Adipose tissue (tissue), 3 donors: ENCODE data around the gene KARS1. TPM values are rescaled to one million over a fixed set of nuclear protein-coding genes. Genes with fewer than 3 reads are reported as not detected.

ENCODE experiments used
- H3K27ac ChIP-seq: one replicate; pipeline ENCODE4 v1.5.1; 2013; ENCODE audit warnings: low read depth, low read length
- WGBS, 3 donors: extraction: QIAGEN DNeasy Blood & Tissue Kit; methylation state at CpG; one replicate each; pipeline ENCODE4 v1.1.7; 2013; 5-methylcytosine and 5-hydroxymethylcytosine counted together
- polyA plus RNA-seq, 3 donors: library from polyadenylated mRNA; stranded (reverse); fragments of 200-250 nt; gene quantifications; one replicate each; pipeline ENCODE4 v1.2.3, GENCODE V29; 2013
- donor health status: healthy with polysubstance abuse.
- donor health status: Bipolar disorder and iron deficiency.
- donor health status: healthy.

KARS1 gene
- polyA plus RNA-seq, result 100 to 1,000 TPM in 1 of 3 donors, 10 to 100 TPM in 2; 85.6 to 101 (median 85.8) TPM

DNA sequence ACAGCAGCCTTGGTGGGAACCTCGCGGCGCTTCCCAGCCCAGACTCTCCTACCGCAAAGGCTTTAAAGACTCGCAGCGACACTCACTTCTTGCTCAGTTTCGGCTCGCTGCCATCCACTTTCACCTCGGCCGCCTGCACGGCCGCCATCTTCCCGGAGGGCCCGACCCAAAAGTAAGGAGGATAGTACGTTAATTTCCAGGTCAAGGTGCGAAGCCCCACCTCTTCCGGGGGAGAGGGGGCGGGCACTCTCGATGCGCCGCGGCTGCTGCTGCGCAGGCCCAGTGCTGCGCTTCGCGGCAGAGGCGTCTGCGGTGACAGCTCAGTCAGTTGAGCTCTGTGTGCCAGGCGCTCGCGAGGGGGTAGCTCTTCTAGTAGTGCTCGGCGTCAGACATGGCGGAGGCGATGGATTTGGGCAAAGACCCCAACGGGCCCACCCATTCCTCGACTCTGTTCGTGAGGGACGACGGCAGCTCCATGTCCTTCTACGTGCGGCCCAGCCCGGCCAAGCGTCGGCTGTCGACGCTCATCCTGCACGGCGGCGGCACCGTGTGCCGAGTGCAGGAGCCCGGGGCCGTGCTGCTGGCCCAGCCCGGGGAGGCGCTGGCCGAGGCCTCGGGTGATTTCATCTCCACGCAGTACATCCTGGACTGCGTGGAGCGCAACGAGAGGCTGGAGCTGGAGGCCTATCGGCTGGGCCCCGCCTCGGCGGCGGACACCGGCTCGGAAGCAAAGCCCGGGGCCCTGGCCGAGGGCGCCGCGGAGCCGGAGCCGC lies at the start of gene KARS1, which contains the start of gene TERF2IP:
TSS of gene KARS1 (minus strand) at position 174 of the 773 bp plus-strand sequence. CDS start at position 148, 26 bp downstream.
TSS of gene TERF2IP (plus strand) at position 282 of the 773 bp plus-strand sequence. CDS start at position 392, 110 bp downstream.
- 0% methylated on average over 76 of the region's 76 CpGs for WGBS, 3 donors
- H3K27ac ChIP-seq, result peak within 1 kb of the TSS; percentile 96

DNA sequence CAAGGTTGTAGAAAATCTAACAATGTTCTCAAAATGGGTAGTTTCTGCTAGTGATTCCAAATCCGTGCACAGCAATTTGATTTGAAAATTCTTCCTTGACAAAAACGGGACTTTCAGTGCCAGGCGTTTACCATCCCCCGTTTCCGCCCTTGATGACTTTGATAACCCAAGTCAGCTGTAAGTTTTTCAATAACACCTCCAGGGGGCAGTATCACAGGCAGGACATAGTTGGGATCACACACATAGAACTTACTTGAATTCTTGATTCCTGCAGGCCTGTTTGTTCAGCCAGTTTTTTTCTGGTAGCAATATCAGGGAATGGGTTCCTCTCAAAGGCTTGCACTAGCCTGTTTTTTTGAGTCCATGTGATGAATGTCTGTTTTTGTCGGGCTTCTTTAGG lies 48.2 kb upstream of the KARS1 start:
- no peak overlapping the region for H3K27ac ChIP-seq
- 79 to 86% (median 81%) methylated on average over 6 of the region's 6 CpGs for whole genome bisulfite sequencing, 3 donors

DNA sequence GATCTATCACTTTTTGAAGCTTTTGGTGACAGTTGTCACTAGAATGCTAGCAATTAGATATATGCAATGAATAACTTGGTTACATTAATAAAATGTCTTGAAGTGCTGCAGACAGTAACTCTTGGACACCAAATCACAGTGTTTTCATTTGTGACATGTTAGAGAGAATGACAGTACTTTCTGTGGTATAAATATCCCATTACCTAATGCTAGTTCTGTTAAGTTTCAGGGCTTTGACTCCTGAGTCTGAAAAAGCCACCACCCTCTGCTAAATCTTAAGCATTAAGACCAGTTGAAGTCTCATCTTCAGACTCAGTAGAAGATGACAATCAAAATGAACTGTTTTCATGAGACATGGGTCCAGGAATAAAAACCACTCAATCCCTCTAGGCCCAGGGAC lies 39.9 kb upstream of the KARS1 start:
- H3K27ac ChIP-seq, result no peak overlapping the region

DNA sequence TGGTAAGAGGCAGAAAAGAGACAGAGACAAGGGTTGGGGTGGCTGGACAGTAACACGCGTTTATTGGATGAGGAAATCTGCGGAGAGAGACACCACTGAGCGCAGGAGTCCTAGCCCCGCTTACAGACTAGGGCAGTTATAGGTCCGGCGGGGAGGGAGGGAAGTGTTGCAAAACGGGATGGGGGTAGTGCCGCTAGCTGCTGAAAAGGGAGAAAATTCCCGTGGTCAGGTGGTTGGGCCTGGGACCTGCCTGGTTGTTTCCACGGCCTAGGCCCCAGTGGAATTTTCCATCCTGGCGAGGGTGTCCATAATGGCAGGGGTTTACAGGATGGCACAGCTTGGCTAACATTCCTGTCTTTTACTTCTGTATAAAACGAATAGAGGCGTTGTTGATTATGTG lies 34.8 kb upstream of the KARS1 start:
- H3K27ac ChIP-seq, result no peak overlapping the region
- 85 to 89% (median 88%) methylated on average over 14 of the region's 14 CpGs for WGBS, 3 donors

DNA sequence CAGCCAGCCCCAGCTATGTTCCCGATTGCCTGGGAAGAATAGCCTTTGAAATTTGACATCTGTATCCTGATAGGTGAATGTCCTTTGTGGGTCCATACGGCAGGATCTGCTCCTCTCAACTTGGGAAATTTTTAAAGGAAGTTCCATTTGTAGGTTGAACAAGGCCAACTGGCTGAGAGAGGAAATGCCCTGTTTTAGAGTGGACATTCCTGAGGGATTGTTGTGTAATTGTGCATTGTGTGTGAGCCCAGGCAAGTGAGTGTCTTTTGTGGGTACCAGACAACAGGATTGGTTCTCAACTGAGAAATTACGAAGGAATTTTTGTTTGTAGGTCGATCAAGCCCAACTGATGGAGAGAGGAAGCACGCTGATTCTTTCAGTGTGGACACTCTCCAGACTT lies 31.9 kb upstream of the KARS1 start:
- no peak overlapping the region for H3K27ac ChIP-seq
- WGBS, 3 donors, result 76 to 89% (median 77%) methylated on average over 5 of the region's 5 CpGs

DNA sequence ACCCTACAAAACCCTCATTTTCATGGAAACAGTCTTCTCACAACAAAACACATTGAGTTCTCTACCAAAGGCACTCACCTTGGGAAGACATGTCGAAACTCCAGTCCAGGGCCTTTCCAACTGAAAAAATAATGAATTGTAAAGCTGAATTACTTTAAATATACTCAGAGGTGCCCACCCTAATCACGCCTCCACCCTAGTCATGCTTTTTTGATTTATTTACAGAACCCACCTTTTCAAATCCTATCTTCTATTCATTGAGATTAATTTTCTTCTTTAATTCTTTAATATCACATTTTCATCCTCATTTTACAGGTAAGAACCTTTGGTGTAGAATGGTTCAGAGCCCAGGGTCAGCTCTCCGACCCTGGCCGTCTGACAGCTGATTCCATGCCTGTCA lies 29.4 kb upstream of the KARS1 start, which contains the start of gene CPHXL2:
TSS of gene CPHXL2 (minus strand) at position 101 of the 400 bp plus-strand sequence. CDS start at position 91, 10 bp downstream.
- H3K27ac ChIP-seq, result no peak within 1 kb of the TSS
- 94 to 97% (median 95%) methylated on average over 4 of the region's 4 CpGs for WGBS, 3 donors

DNA sequence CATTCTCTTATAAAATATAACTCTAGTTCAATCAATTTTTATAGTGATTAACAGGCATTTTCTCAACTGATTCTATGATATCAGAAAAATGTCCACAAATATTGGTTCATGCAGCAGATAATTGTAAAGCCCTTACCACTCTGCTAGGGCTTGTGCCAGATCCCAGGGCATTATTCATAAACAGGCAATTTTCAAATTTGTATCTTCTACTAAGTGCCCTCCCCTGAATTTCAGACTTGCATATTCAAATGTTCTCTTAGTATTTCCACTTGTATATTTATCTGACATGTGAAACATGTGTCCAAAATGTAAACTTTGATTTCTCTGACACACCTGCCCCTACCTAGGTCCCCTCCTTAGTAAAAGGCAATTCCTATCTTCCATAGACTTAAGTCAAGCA lies 20.0 kb upstream of the KARS1 start:
- no peak overlapping the region for H3K27ac ChIP-seq

DNA sequence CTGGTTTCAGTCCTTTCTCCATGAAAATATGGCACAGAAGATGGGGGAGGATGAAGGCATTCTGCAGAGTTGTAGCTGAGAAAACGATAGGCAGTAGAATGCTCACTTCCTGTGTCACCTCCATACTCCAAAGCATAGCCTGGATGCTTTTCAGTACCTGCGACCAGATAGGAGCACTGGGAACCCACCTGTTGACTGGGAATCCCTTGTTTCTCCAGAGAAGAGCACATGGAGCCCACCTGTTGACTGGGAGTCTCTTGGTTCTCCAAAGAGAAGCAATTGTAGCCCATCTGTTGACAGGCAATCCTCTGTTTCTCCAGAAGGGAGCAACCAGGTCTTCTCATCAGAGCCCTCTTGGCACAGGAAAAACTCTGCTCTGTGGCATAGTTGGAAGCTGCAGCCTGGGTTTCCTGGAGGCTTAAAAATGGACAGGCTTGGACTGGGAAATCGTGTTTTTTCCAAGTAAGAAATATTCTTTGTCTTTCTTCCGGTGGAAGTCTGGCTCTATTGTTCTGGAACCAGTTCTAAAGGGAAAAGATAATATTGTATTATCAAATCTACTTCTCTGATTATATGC lies 13.3 kb upstream of the KARS1 start:
- H3K27ac ChIP-seq, result no peak overlapping the region
- WGBS, 3 donors, result 59 to 81% (median 70%) methylated on average over 4 of the region's 4 CpGs

DNA sequence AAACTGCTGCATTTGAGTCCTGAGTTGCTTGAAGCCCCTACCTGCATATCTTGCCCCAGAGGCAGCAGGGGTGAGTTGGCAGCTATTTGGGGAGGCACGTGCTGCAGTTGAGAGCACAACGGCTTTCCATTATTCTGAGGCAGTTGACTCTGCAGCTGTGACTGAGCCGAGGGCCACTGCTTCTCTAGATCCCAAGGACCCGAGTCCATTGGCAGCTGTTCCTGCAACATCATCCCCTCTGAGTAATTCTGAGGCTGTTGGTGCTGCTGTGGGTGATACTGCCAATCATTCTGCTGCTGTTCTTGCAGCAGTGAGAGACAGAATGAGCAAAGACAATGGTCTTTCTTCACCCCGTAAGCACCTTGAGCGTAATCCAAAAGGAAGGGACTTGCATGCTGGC lies 12.9 kb upstream of the KARS1 start:
- no peak overlapping the region for H3K27ac ChIP-seq
- WGBS, 3 donors, result 89% methylated on average over 6 of the region's 6 CpGs

DNA sequence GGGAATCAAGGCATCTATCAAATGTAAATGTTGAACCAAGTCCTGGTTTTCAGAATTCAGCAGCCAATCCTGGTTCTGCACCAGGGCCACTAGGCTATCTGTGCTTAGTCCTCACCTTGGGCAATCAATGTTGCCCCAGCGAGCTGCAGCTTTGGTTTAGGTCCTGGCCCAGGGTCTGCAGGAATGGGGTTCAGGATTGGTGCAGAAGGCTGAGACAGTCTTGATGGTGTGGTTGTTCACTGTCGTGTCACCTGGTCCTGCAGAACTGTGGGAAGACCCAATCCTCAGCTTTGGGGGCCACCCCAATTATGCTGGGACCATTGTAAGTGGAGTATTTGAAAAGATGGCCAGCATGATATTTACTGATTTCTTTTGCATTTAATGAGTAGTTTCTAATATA lies 10.7 kb upstream of the KARS1 start:
- no peak overlapping the region for H3K27ac ChIP-seq
- WGBS, 3 donors, result 88 to 96% (median 93%) methylated on average over 2 of the region's 2 CpGs

DNA sequence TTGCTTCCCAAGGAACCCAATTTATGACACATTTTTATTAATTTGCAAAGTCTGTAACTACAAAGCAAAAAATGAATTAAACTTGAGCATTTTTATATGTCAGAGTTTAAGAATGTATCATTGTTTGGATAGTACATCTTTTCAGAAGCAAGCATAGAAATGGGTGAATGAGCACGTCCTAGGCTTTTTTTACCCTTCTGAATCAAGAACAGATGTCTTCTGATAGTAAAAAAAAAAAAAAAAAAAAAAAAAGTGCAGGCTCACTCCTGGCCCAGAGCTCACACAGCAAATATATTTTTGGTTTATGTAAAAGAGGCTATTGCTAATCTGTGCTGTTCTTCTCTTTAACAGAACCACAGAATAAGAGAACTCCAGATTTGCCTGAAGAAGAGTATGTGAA lies 6.5 kb upstream of the KARS1 start:
- WGBS, 3 donors, result 46 to 65% (median 49%) methylated on average over 1 of the region's 1 CpG
- H3K27ac ChIP-seq, result no peak overlapping the region

DNA sequence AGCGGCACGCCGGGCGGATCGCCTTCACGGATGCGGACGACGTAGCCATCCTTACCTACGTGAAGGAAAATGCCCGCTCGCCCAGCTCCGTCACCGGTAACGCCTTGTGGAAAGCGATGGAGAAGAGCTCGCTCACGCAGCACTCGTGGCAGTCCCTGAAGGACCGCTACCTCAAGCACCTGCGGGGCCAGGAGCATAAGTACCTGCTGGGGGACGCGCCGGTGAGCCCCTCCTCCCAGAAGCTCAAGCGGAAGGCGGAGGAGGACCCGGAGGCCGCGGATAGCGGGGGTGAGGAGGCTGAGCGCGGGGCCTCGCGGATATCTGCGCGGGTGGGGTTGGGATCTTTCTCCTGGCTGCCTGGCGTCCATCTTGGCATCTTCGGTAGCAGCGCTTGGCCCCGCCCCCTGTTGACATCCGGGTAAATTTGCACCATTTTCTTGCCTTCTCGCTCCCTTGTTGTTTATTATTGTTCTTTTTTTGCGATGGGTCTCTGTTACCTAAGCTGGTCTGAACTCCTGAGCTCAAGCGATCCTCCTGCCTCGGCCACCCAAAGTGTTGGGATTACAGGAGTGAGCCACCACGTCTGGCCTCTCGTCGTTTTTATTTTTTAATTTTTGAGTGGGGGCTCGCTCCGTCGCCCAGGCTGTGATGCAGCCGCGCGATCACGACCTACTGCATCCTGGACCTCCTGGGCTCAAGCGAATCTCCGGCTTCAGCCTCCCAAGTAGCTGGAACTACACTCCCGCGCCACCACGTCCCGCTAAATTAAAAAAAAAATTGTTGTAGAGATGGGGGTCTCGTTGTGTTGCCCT lies 1.0 kb upstream of the KARS1 start:
- 0% methylated on average over 59 to 62 of the region's 62 CpGs for WGBS, 3 donors
- H3K27ac ChIP-seq, result peak overlapping the region; percentile 96

DNA sequence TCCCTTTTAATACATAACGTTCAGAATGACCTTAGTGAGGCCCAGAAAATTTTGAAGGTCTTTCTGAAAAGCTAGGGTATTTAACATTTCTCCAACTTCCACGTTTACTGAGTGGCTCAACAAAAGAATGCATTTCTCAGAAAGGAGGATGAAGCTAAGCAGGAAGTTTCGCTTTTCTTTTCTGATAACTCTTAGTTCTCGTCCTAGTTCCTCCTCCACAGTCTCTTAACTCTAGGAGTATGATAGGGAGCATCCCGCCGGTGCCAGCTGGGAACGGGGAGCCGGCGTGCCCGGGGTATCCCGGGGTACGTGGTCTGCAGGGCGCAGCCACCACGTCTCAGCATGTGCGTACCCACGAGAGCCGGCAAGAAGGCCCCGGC lies 363 bp downstream of the KARS1 start:
- WGBS, 3 donors, result 0 to 1% (median 0%) methylated on average over 18 of the region's 18 CpGs
- H3K27ac ChIP-seq, result peak overlapping the region; percentile 5

DNA sequence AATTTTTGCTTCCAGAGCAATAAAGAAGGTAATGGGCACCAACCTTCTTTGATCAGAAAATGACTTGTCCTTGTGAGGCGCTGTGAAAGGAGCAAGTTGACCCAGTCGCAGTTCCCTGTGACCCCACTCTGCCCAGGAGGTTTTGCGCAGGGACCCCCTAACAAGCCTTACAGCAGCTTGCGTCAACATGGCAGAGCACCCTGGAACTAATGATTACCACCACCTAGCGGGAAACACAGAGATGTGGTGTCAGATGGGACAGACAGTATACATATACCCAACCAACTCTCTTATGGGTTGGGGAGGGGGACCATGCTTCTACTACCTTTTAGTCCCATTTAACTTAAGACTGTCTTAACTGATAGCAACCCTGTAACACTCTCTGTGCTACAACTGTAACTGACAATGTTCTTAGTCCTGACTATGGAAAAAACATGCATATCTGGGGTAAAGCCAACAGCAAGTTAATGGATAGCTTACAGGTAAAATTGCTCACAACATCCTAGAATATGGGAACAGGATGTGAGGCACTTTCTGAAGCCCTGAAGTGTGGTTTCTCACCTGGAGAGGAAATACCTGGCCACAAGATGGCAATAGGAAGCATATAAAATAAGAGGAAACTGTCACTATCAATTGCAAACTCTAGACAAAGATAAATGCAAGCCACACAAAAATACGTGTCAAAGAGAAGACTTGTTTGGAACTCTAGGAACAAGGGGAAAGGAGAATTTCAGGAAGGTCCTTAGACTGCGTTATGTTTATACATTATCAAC lies 3.0 kb downstream of the KARS1 start:
- H3K27ac ChIP-seq, result no peak overlapping the region
- WGBS, 3 donors, result 71 to 90% (median 84%) methylated on average over 7 of the region's 7 CpGs

DNA sequence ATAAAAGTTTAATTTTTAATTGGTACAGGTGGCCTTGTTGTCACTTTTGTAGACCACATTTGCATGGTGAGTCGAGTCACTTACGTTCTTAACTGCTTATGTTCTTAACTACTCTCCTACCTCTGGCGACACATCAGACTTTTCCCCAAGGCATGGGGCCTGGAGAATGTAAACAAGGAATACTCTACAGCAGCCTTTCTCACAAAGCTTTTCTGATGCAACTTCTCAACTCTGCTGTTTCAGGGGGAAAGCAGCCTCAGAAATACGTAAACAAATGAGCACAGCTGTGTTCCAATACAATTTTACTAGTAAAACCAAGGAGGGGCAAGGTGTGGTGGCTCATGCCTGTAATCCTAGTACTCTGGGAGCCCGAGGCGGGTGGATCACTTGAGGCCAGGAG lies 6.9 kb downstream of the KARS1 start:
- WGBS, 3 donors, result 86 to 91% (median 89%) methylated on average over 6 of the region's 6 CpGs
- no peak overlapping the region for H3K27ac ChIP-seq

DNA sequence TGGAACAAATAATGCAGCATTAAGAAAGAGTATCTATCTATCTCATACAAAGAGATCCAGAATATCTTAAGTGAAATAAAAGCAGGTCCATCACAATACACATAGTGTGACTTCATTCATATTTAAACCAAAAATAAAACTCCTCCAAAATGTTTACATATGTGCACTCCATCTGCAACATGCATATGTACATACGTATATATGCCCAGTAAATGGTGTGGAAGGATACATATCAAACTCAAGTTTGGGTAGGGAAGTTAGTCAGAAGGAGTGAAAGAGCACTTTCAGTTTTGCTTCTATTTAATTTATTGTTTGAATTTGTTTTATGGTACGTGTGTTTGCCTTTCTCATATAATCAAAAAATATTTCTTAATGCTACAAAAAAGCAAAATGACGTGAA lies 12.4 kb downstream of the KARS1 start:
- 85 to 90% (median 88%) methylated on average over 3 of the region's 3 CpGs for WGBS, 3 donors
- no peak overlapping the region for H3K27ac ChIP-seq

DNA sequence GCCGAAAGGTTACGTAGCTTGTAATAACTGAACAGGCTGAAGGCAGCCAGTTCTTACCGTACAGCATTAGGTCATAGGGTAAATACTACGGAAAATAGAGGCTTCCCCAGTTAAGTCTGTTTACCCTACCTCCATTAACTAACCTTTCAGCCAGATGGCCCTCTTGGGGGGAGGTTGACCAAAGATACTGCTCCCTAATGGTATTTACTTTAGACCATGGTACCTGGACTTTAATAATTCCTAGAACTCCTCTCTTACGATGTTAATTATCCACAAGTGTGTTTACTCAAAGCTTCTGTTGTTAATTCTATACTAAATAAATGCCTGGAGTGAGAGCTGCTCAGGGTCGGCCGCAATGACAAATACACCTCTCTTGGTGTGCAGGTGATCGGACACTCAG lies 14.6 kb downstream of the KARS1 start:
- 74 to 92% (median 89%) methylated on average over 8 of the region's 8 CpGs for WGBS, 3 donors
- H3K27ac ChIP-seq, result no peak overlapping the region

DNA sequence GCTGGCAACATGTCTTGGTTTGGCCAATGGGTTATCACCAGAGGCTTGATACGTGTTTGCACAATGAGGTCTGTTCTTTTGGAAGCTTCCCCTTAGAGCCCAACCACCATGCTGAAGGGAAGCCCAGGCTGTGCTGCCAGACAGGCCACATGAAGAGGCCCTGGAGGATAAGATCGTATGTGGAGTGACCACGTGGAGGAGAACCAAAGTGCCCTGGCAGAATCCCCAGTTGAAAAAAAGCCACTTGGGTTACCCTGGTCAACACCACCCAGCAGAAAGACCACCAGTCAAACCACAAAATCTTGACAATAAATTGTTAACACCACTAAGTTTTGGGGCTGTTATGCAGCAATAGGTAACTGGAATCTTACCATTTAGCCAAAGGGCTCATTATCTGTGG lies 17.4 kb downstream of the KARS1 start:
- 66 to 93% (median 72%) methylated on average over 3 of the region's 3 CpGs for WGBS, 3 donors
- H3K27ac ChIP-seq, result no peak overlapping the region

DNA sequence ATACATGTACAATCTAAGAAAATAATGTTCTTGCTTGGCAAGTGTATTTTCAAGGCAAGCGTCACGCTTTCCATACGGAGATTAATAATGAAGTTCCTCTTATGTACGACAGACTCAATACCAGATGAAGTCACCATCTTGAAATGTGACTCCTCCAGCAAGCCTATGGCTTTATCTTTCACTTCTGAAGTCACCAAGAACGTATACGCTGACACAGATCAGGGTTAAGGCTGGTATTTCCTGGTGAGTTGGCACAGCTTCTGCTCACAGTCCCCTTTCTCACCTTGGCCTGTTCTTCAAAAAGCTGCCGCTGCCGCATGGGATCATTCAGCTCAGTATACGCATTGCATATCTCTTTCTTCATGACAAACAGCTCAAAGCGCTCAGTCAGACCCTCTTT lies 18.3 kb downstream of the KARS1 start:
- 88 to 94% (median 92%) methylated on average over 10 of the region's 10 CpGs for WGBS, 3 donors

More for the DNA sequence above, 18.3 kb downstream of the KARS1 start:
- no peak overlapping the region for H3K27ac ChIP-seq
